Bronchial epithelial cell (primary cell): ENCODE data around the gene SLCO4A1. TPM values are rescaled to one million over a fixed set of nuclear protein-coding genes. Genes with fewer than 3 reads are reported as not detected.

ENCODE experiments used
- DNase-seq: peaks from one replicate; pipeline ENCODE4 v3.0.0-alpha.2; 2010; ENCODE audit warnings: low read depth
- FAIRE-seq: peaks from 2 replicates; lab custom pipeline; 2011; peaks lifted over from hg19 to GRCh38; lab: Jason Lieb, UNC
- H3K27me3 ChIP-seq: 2 replicates; pipeline ENCODE4 v1.5.1; 2011; ENCODE audit warnings: low read length; ENCODE audit not compliant: control insufficient read depth, insufficient read depth
- H3K36me3 ChIP-seq: 2 replicates; pipeline ENCODE4 v1.5.1; 2011; ENCODE audit warnings: low read length; ENCODE audit not compliant: control insufficient read depth, insufficient read depth
- H3K4me3 ChIP-seq: 2 replicates; pipeline ENCODE4 v1.5.1; 2011; ENCODE audit warnings: mild to moderate bottlenecking, low read depth, low read length, control low read depth
- CTCF ChIP-seq: IDR thresholded peaks from 2 replicates; pipeline ENCODE4 v1.5.1; 2011; ENCODE audit warnings: mild to moderate bottlenecking, moderate library complexity, low read length, control low read depth, inconsistent platforms; ENCODE audit not compliant: insufficient read depth, severe bottlenecking
- total RNA-seq: library from RNA; depleted of rRNA; stranded (reverse); fragments of >200 nt; gene quantifications from 2 replicates; pipeline ENCODE4 v1.2.1, GENCODE V29; 2014

Gene SLCO4A1
- total RNA-seq, 1 donor from 2014 or later = 1.6 TPM

GRCh38 chr20:62710221-62710885 is 68.0 kb downstream of the SLCO4A1 start:
- no peak for DNase-seq
- Histone ChIP-seq H3K27me3 (peaks cover 57% of the 10 kb centered on the region), H3K4me3 (no peak overlapping the region), H3K36me3 (no peaks in the 10 kb centered on the region)
- TF ChIP-seq CTCF = no peak
- FAIRE-seq = no peak

GRCh38 chr20:62710886-62711702 is 68.8 kb downstream of the SLCO4A1 start:
- no peak for FAIRE-seq
- DNase-seq = peak; percentile 7
- Histone ChIP-seq H3K36me3 (no peaks in the 10 kb centered on the region), H3K4me3 (no peak overlapping the region), H3K27me3 (peaks cover 57% of the 10 kb centered on the region)
- TF ChIP-seq CTCF = no peak

DNA sequence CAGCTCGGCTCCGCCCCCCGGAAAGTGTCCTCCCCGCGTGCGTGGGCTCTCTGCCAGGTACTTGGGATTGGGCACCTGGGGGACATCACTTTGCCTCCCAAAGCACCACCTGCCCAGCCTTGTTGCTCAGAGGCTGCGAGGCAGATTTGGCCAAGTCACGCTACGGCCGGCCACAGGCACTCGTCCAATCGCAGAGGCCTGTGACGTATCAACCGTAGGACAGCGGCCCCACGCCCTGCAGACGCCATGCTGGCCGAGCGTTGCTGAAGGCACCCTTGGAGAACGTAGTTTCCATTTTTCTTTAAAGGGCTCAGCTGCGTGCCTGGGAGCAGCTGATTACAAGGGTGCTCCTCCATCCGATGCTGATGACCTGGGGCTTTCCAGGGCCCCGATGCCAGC is 69.4 kb downstream of the SLCO4A1 start:
- Histone ChIP-seq H3K4me3 (no peak overlapping the region), H3K36me3 (no peaks in the 10 kb centered on the region), H3K27me3 (peaks cover 55% of the 10 kb centered on the region)
- no peak for TF ChIP-seq CTCF
- DNase-seq (no peak), FAIRE-seq (no peak)

- DNase-seq (no peak), FAIRE-seq (no peak)
- no peak for TF ChIP-seq CTCF
These were observed 70.3 kb downstream of the SLCO4A1 start for GRCh38 chr20:62712606-62713005.

GRCh38 chr20:62714006-62714405 is 71.7 kb downstream of the SLCO4A1 start:
- FAIRE-seq = no peak
- Histone ChIP-seq H3K4me3 (no peak overlapping the region), H3K27me3 (peaks cover 46% of the 10 kb centered on the region), H3K36me3 (no peaks in the 10 kb centered on the region)
- no peak for DNase-seq
- no peak for TF ChIP-seq CTCF

More at GRCh38 chr20:62712606-62713005, 70.3 kb downstream of the SLCO4A1 start:
- no peaks in the 10 kb centered on the region for H3K36me3 ChIP-seq
- no peak overlapping the region for H3K4me3 ChIP-seq
- H3K27me3 ChIP-seq = peaks cover 52% of the 10 kb centered on the region
